ENCODE measurements around the gene RAB33B.

DNA sequence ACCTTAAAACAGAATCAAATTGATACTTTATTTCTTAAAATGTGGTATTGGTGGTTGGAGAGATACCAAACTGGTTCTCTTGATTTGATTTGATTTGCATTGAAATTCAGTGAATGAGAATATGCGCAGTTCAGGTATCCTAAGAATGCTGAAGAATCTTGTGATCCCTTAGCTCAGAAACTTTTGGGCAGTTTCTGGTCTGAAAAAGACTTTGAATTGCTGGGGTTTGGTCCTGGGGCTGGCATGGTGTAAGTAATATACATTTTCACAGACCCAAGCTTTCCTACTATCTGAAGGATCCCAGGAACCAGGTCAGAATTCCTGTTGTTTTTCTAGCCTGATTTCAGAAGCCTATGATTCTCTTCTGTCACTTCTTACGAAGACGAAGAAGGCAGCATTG, 6.6 kb downstream of the RAB33B start:
- no peak for TF ChIP-seq EZH2phosphoT487 (IDR thresholded peaks at IDR 0.05; ENCODE audit: borderline replicate concordance)
- TF ChIP-seq, protein P1, sequence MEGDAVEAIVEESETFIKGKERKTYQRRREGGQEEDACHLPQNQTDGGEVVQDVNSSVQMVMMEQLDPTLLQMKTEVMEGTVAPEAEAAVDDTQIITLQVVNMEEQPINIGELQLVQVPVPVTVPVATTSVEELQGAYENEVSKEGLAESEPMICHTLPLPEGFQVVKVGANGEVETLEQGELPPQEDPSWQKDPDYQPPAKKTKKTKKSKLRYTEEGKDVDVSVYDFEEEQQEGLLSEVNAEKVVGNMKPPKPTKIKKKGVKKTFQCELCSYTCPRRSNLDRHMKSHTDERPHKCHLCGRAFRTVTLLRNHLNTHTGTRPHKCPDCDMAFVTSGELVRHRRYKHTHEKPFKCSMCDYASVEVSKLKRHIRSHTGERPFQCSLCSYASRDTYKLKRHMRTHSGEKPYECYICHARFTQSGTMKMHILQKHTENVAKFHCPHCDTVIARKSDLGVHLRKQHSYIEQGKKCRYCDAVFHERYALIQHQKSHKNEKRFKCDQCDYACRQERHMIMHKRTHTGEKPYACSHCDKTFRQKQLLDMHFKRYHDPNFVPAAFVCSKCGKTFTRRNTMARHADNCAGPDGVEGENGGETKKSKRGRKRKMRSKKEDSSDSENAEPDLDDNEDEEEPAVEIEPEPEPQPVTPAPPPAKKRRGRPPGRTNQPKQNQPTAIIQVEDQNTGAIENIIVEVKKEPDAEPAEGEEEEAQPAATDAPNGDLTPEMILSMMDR (conservative IDR thresholded peaks at IDR 0.05; ENCODE audit: low read length), result no peak

Data from Loucy (cell line).